ENCODE results near the gene CABLES2. TPM values are rescaled to one million over a fixed set of nuclear protein-coding genes. Genes with fewer than 3 reads are reported as not detected.
A peak's percentile ranks its signal among the peaks of the same experiment; 100 is the strongest.

Gene CABLES2
- polyA plus RNA-seq, 1 experiment, result 4.8 TPM

- ChIA-PET CTCF (interaction anchor here (0.7 to 4.3 kb wide), 6 partner anchors 12 to 377 kb away, joined by 3 to 24 read pairs (median 4); partner anchors contain the start of gene ADRM1), POLR2A (interaction anchor here (0.6 kb wide), 2 partner anchors 18 to 81 kb away, joined by 3 to 9 read pairs; no protein-coding TSS in a partner anchor)
- no peak for TF ChIP-seq CTCF (IDR thresholded peaks at IDR 0.05; ENCODE audit: insufficient read depth, low read depth, low read length)
- DNase-seq (ENCODE audit: low read depth), result peak; percentile 43
- Histone ChIP-seq H3K4me3 (ENCODE audit: low read depth, low read length) (peak within 1 kb of the TSS; percentile 100), H3K36me3 (ENCODE audit: control insufficient read depth, insufficient read depth, low read length) (peaks cover 24% of the 10 kb centered on the region), H3K27me3 (ENCODE audit: control insufficient read depth, insufficient read depth, low read length) (no peaks in the 10 kb centered on the region)
These were observed 20.5 kb downstream of the CABLES2 start, which contains the start of gene RPS21 for GRCh38 chr20:62386383-62387218. TSS of gene RPS21 (plus strand) at chr20:62387103. CDS start at chr20:62387339, 236 bp downstream.

GRCh38 chr20:62382306-62383198, 24.5 kb downstream of the CABLES2 start:
- Histone ChIP-seq H3K36me3 (ENCODE audit: control insufficient read depth, insufficient read depth, low read length) (peaks cover 6% of the 10 kb centered on the region), H3K4me3 (ENCODE audit: low read depth, low read length) (no peak overlapping the region), H3K27me3 (ENCODE audit: control insufficient read depth, insufficient read depth, low read length) (no peaks in the 10 kb centered on the region)
- POLR2A ChIA-PET, result no interaction called here
- CTCF ChIA-PET, result interaction anchor here (0.6 to 2.0 kb wide), 25 partner anchors 8 to 409 kb away, joined by 3 to 39 read pairs (median 4); partner anchors contain the start of gene ADRM1
- no peak for DNase-seq (ENCODE audit: low read depth)
- TF ChIP-seq CTCF (IDR thresholded peaks at IDR 0.05; ENCODE audit: insufficient read depth, low read depth, low read length), result peak; percentile 96

- ChIA-PET CTCF (interaction anchor here (0.9 to 2.0 kb wide), 10 partner anchors 10 to 117 kb away, joined by 3 to 39 read pairs (median 6); partner anchors contain the start of gene ADRM1), POLR2A (no interaction called here)
- DNase-seq (ENCODE audit: low read depth), result no peak
These were observed 25.2 kb downstream of the CABLES2 start for GRCh38 chr20:62381842-62382241.

GRCh38 chr20:62381202-62381797, 25.8 kb downstream of the CABLES2 start:
- no peak for DNase-seq (ENCODE audit: low read depth)
- TF ChIP-seq CTCF (IDR thresholded peaks at IDR 0.05; ENCODE audit: insufficient read depth, low read depth, low read length), result no peak
- peaks cover 6% of the 10 kb centered on the region for H3K36me3 ChIP-seq (ENCODE audit: control insufficient read depth, insufficient read depth, low read length)
- ChIA-PET CTCF (interaction anchor here (0.6 to 2.0 kb wide), 4 partner anchors 11 to 371 kb away, joined by 3 to 10 read pairs (median 4); partner anchors contain the start of gene ADRM1), POLR2A (no interaction called here)
- no peaks in the 10 kb centered on the region for H3K27me3 ChIP-seq (ENCODE audit: control insufficient read depth, insufficient read depth, low read length)
- H3K4me3 ChIP-seq (ENCODE audit: low read depth, low read length), result no peak overlapping the region

More at GRCh38 chr20:62381842-62382241, 25.2 kb downstream of the CABLES2 start:
- TF ChIP-seq CTCF (IDR thresholded peaks at IDR 0.05; ENCODE audit: insufficient read depth, low read depth, low read length), result no peak
- H3K36me3 ChIP-seq (ENCODE audit: control insufficient read depth, insufficient read depth, low read length), result peaks cover 6% of the 10 kb centered on the region
- H3K27me3 ChIP-seq (ENCODE audit: control insufficient read depth, insufficient read depth, low read length), result no peaks in the 10 kb centered on the region
- no peak overlapping the region for H3K4me3 ChIP-seq (ENCODE audit: low read depth, low read length)

Data from BJ (cell line).